Keratinocyte (primary cell): ENCODE measurements around the gene CENPP. TPM values are rescaled to one million over a fixed set of nuclear protein-coding genes. Genes with fewer than 3 reads are reported as not detected.
A peak's percentile ranks its signal among the peaks of the same experiment; 100 is the strongest.

Experiments
- DNase-seq: peaks from one replicate; pipeline ENCODE4 v3.0.0-alpha.2; 2011; ENCODE audit warnings: low read depth, missing footprints, low spot score
- FAIRE-seq: peaks from 2 replicates; lab custom pipeline; 2011; peaks lifted over from hg19 to GRCh38; lab: Jason Lieb, UNC
- H2AFZ ChIP-seq: 2 replicates; pipeline ENCODE4 v1.6.0; 2012; ENCODE audit warnings: low read length, control low read depth, inconsistent platforms; ENCODE audit not compliant: control insufficient read depth
- H3K27ac ChIP-seq: 2 replicates; pipeline ENCODE4 v1.5.1; 2011; ENCODE audit warnings: low read length; ENCODE audit not compliant: control insufficient read depth, insufficient read depth
- H3K27me3 ChIP-seq: 3 replicates; pipeline ENCODE4 v1.6.0; 2011; ENCODE audit warnings: low read length; ENCODE audit not compliant: control insufficient read depth, insufficient read depth; ENCODE audit errors: extremely low read depth
- H3K36me3 ChIP-seq, 2 experiments: 2 replicates in 1 of 2; 3 replicates in 1 of 2; pipeline ENCODE4 v1.5.1; 2011; ENCODE audit warnings: low read length in 2 of 2, mild to moderate bottlenecking in 1 of 2; ENCODE audit not compliant: control insufficient read depth in 2 of 2, insufficient read depth in 2 of 2; ENCODE audit errors: extremely low read depth in 1 of 2
- H3K4me1 ChIP-seq: 3 replicates; pipeline ENCODE4 v1.5.1; 2011; ENCODE audit warnings: low read length; ENCODE audit not compliant: control insufficient read depth, insufficient read depth; ENCODE audit errors: extremely low read depth
- H3K4me2 ChIP-seq: 3 replicates; pipeline ENCODE4 v1.6.0; 2011; ENCODE audit warnings: low read depth, low read length; ENCODE audit not compliant: control insufficient read depth, insufficient read depth; ENCODE audit errors: extremely low read depth
- H3K4me3 ChIP-seq, 3 experiments: fragments of 200-600 bp in 1 of 3; sonication (generic) in 1 of 3; 2 replicates in 2 of 3; 3 replicates in 1 of 3; pipeline ENCODE4 v1.5.1; 2011 to 2016; ENCODE audit warnings: low read length in 3 of 3, mild to moderate bottlenecking in 3 of 3, control low read depth in 2 of 3, inconsistent platforms in 1 of 3, low read depth in 1 of 3, mixed read lengths in 1 of 3, mixed run types in 1 of 3, moderate library complexity in 1 of 3; ENCODE audit not compliant: control insufficient read depth in 2 of 3, insufficient read depth in 2 of 3; ENCODE audit errors: extremely low read depth in 1 of 3
- H3K79me2 ChIP-seq: 2 replicates; pipeline ENCODE4 v1.6.0; 2012; ENCODE audit warnings: low read length; ENCODE audit not compliant: control insufficient read depth, insufficient read depth
- H3K9ac ChIP-seq: 3 replicates; pipeline ENCODE4 v1.6.0; 2011; ENCODE audit warnings: low read length; ENCODE audit not compliant: control insufficient read depth, insufficient read depth; ENCODE audit errors: extremely low read depth
- H3K9me1 ChIP-seq: 3 replicates; pipeline ENCODE4 v1.6.0; 2011; ENCODE audit warnings: low read length; ENCODE audit not compliant: control insufficient read depth, insufficient read depth; ENCODE audit errors: extremely low read depth
- H3K9me3 ChIP-seq: 2 replicates; pipeline ENCODE4 v1.5.1; 2012; ENCODE audit warnings: low read depth, low read length; ENCODE audit not compliant: control insufficient read depth
- H4K20me1 ChIP-seq: 3 replicates; pipeline ENCODE4 v1.6.0; 2011; ENCODE audit warnings: low read length; ENCODE audit not compliant: control insufficient read depth, insufficient read depth; ENCODE audit errors: extremely low read depth
- EZH2 ChIP-seq: IDR thresholded peaks from one replicate; pipeline ENCODE4 v1.6.1; 2012; ENCODE audit warnings: inconsistent platforms, mild to moderate bottlenecking, low read length, moderate library complexity
- dilution Hi-C: fragments of 300-500 bp; cut with MboI; formaldehyde crosslinking; loops from one replicate; pipeline ENCODE4 v1.7.0; 2020; ENCODE audit warnings: low sequenced_read_pairs; ENCODE audit not compliant: extremely low pct_ligation_motif_present
- polyA plus RNA-seq, 5 experiments: library from polyadenylated mRNA; depleted of rRNA in 3 of 5; stranded (reverse) in 3 of 5; stranded (forward) in 1 of 5; unstranded in 1 of 5; fragments of >200 nt; gene quantifications; 1 replicate in 1 of 5; 2 replicates in 3 of 5; 3 replicates in 1 of 5; pipeline versions ENCODE4 v1.2.1 to v1.2.3, GENCODE V29; 2011 to 2012; ENCODE audit warnings: missing spikeins in 2 of 5, low read depth in 1 of 5, low replicate concordance in 1 of 5
- TF ChIP-seq, protein P1 (sequence below), 3 experiments: IDR thresholded peaks in 1 of 3; conservative IDR thresholded peaks in 1 of 3; optimal IDR thresholded peaks in 1 of 3; 2 replicates in 2 of 3; 3 replicates in 1 of 3; pipeline versions ENCODE3 to v1.5.1; 2011; ENCODE audit warnings: low read length in 3 of 3, mild to moderate bottlenecking in 3 of 3, moderate library complexity in 2 of 3, control low read depth in 1 of 3, inconsistent platforms in 1 of 3; ENCODE audit not compliant: insufficient read depth in 2 of 3; ENCODE audit errors: extremely low read depth in 1 of 3

The CENPP gene
- polyA plus RNA-seq, 1 donor (not counting 4 experiments of a cell fraction or from before 2014, with no cell fraction given), result 6.7 TPM

DNA sequence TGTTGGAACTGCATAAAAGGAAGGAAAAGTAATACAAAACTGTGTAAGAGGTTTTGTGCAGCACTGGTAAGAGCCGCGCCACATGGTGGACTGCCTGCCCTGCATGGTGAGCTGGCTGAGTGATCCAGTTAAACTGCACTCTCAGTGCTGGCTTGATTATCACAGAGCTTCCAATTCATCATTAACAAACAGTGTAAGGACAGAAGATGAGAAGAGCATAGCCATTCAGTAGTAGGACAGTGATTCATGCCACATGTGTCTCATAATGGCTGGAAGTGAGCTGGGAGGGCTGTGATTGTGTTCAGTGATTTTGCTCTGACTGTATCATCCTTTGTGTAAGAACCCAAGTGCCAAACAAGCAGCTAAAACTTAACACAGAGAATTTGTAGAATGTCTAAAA, 142.5 kb downstream of the CENPP start:
- dilution Hi-C loops, result no loop called here
- peak; percentile 64 for FAIRE-seq

GRCh38 chr9:92474587-92474986, 148.8 kb downstream of the CENPP start:
- Histone ChIP-seq H4K20me1 (no peaks in the 10 kb centered on the region), H3K27me3 (no peaks in the 10 kb centered on the region), H3K4me2 (no peak overlapping the region), H3K79me2 (no peaks in the 10 kb centered on the region), H3K4me1 (no peaks in the 10 kb centered on the region), H3K9me1 (no peaks in the 10 kb centered on the region), H3K9me3 (no peaks in the 10 kb centered on the region), H3K36me3 (no peaks in the 10 kb centered on the region), H3K27ac (no peak overlapping the region), H3K9ac (no peak overlapping the region), H3K4me3 (no peak overlapping the region), H2AFZ (no peak overlapping the region)
- no peak for DNase-seq
- dilution Hi-C loops, result no loop called here
- TF ChIP-seq, protein P1, sequence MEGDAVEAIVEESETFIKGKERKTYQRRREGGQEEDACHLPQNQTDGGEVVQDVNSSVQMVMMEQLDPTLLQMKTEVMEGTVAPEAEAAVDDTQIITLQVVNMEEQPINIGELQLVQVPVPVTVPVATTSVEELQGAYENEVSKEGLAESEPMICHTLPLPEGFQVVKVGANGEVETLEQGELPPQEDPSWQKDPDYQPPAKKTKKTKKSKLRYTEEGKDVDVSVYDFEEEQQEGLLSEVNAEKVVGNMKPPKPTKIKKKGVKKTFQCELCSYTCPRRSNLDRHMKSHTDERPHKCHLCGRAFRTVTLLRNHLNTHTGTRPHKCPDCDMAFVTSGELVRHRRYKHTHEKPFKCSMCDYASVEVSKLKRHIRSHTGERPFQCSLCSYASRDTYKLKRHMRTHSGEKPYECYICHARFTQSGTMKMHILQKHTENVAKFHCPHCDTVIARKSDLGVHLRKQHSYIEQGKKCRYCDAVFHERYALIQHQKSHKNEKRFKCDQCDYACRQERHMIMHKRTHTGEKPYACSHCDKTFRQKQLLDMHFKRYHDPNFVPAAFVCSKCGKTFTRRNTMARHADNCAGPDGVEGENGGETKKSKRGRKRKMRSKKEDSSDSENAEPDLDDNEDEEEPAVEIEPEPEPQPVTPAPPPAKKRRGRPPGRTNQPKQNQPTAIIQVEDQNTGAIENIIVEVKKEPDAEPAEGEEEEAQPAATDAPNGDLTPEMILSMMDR (optimal IDR thresholded peaks at IDR 0.05 in 1 of 3, IDR thresholded peaks at IDR 0.05 in 1 of 3, conservative IDR thresholded peaks at IDR 0.05 in 1 of 3; ENCODE audit: extremely low read depth in 1 of 3, insufficient read depth in 2 of 3, low read length in 3 of 3), result no peak
- TF ChIP-seq EZH2, result no peak
- FAIRE-seq, result no peak

More for the DNA sequence above, 142.5 kb downstream of the CENPP start:
- Histone ChIP-seq H3K4me1 (peaks cover 22% of the 10 kb centered on the region), H4K20me1 (no peaks in the 10 kb centered on the region), H3K9me1 (no peaks in the 10 kb centered on the region), H3K9ac (peak overlapping the region; percentile 48), H3K4me2 (peak overlapping the region; percentile 37), H3K27me3 (no peaks in the 10 kb centered on the region), H3K36me3 (no peaks in the 10 kb centered on the region), H2AFZ (no peak overlapping the region), H3K79me2 (no peaks in the 10 kb centered on the region), H3K27ac (peak overlapping the region; percentile 64), H3K4me3 (no peak overlapping the region), H3K9me3 (no peaks in the 10 kb centered on the region)
- no peak for DNase-seq
- no peak for TF ChIP-seq EZH2
- TF ChIP-seq, protein P1 (optimal IDR thresholded peaks at IDR 0.05 in 1 of 3, IDR thresholded peaks at IDR 0.05 in 1 of 3, conservative IDR thresholded peaks at IDR 0.05 in 1 of 3; ENCODE audit: extremely low read depth in 1 of 3, insufficient read depth in 2 of 3, low read length in 3 of 3), result no peak
